ENCODE results near the gene KNCN. TPM values are rescaled to one million over a fixed set of nuclear protein-coding genes. Genes with fewer than 3 reads are reported as not detected.

Gene KNCN
- total and polyA plus RNA-seq, 3 donors from 2014 or later, result 0.43 to 4.0 (median 0.47) TPM

DNA sequence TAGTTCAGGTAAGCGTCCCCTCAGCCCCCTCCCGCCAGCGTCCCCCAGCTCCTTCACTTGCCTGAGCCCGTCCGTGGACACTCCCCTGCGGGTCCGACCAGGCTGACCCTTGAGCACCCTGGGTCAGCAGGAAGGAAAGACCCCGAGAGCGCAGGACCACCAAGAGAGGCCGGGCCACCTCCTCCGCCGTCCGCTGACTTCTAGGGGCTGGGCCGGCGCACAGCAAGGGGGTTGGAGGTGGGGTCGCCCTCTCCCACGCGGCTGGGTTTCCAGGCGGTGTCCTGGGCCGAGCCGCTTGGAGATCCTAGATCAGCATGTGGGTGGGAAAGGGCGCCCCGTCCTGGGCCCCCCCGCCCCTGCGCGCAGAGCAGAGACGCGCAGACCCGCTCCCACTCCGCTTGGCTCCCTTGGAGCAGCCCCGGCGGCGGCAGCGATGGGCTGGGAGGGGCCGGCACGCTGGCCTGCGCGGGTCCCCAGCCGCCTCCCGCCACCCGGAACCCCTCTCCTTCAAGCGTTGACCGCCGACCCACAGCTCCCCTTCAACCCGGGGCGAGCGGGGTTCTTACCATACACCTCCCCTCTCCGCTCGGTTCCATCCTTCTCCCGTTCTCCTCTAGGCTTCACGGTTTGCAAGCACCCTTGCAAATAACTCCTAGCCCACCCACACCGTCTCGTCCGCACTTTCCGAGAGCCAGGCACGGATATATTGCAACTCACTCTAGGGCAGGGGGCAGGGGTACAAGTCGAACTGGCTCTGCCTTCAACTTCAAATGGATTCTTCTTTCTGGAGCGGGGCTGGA, 7.5 kb downstream of the KNCN start:
- Histone ChIP-seq H3K27me3 (no peaks in the 10 kb centered on the region), H3K4me1 (no peaks in the 10 kb centered on the region), H3K36me3 (ENCODE audit: low read depth, missing control alignments) (no peaks in the 10 kb centered on the region), H3K9me3 (no peaks in the 10 kb centered on the region), H3K4me3 (peak overlapping the region in 1 of 2 donors; percentile 53), H3K27ac (no peak overlapping the region)
- 6 to 9% methylated on average over 25 to 55 of the region's 58 CpGs for WGBS, 2 donors
- intact Hi-C loops (cut with DNase I; ENCODE audit: low total_unique reads), result no loop called here
- no peak for DNase-seq
- TF ChIP-seq POLR2A (IDR thresholded peaks at IDR 0.05) (no peak), CTCF (IDR thresholded peaks at IDR 0.05) (no peak)

GRCh38 chr1:46543382-46543760, 8.1 kb downstream of the KNCN start:
- intact Hi-C loops (cut with DNase I; ENCODE audit: low total_unique reads), result no loop called here
- Histone ChIP-seq H3K36me3 (ENCODE audit: low read depth, missing control alignments) (no peaks in the 10 kb centered on the region), H3K4me1 (no peaks in the 10 kb centered on the region), H3K9me3 (no peaks in the 10 kb centered on the region), H3K4me3 (peak overlapping the region in 1 of 2 donors; percentile 53), H3K27ac (no peak overlapping the region), H3K27me3 (no peaks in the 10 kb centered on the region)
- DNase-seq, result no peak
- TF ChIP-seq CTCF (IDR thresholded peaks at IDR 0.05), result no peak
- no peak for TF ChIP-seq POLR2A (IDR thresholded peaks at IDR 0.05)
- 36 to 39% methylated on average over 7 of the region's 7 CpGs for WGBS, 2 donors

DNA sequence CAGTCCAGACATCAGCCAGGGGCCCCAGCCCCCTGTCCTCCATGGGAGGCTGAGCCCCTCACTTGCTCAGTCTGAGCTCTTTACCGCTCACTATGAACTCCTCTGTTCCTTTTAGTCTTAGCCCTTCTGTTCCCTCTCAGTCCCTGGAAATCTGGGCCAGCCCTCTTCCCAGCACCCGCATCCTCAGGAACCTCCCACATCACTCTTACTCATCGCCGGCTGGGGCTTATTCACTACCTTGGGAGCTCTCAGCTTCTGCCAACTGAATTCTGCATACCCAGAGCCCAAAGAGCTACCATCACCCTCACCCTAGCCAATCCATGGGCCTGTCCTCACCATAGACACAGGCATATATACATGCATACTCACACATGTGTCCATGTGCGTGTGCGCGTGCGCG, 11.5 kb downstream of the KNCN start:
- H3K4me1 ChIP-seq, result no peaks in the 10 kb centered on the region
- intact Hi-C loops (cut with DNase I; ENCODE audit: low total_unique reads), result no loop called here
- no peaks in the 10 kb centered on the region for H3K36me3 ChIP-seq (ENCODE audit: low read depth, missing control alignments)
- TF ChIP-seq POLR2A (IDR thresholded peaks at IDR 0.05) (no peak), CTCF (IDR thresholded peaks at IDR 0.05) (no peak)
- no peaks in the 10 kb centered on the region for H3K27me3 ChIP-seq
- H3K9me3 ChIP-seq, result no peaks in the 10 kb centered on the region
- no peak overlapping the region for H3K4me3 ChIP-seq
- DNase-seq, result no peak
- H3K27ac ChIP-seq, result no peak overlapping the region
- 78 to 85% methylated on average over 9 of the region's 9 CpGs for WGBS, 2 donors

- TF ChIP-seq POLR2A (IDR thresholded peaks at IDR 0.05) (no peak), CTCF (IDR thresholded peaks at IDR 0.05) (no peak)
- intact Hi-C loops (cut with DNase I; ENCODE audit: low total_unique reads), result no loop called here
- WGBS, 2 donors, result 85 to 86% methylated on average over 2 of the region's 2 CpGs
- Histone ChIP-seq H3K4me3 (no peak overlapping the region), H3K9me3 (no peaks in the 10 kb centered on the region), H3K27ac (no peak overlapping the region), H3K27me3 (no peaks in the 10 kb centered on the region), H3K4me1 (no peaks in the 10 kb centered on the region), H3K36me3 (ENCODE audit: low read depth, missing control alignments) (no peaks in the 10 kb centered on the region)
- DNase-seq, result no peak
Observed at GRCh38 chr1:46538147-46538546, 13.3 kb downstream of the KNCN start.

DNA sequence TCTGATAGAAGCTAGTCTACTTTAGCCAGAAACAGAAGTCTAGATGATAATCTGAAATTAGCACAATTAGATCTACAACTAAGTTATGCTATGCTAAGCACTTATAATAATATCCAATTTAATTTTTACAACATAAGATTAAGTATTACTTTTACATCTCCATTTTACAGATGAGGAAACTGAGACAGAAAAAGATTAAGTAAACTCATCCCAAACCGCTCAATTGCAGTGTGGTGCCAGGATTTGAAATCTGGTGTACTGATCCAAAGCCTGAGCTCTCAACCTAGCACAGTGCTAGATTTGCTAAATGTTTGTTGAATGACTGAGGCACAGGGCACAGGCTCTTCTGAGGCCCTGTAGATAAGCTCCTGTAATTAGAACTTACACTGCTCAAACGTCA, 13.8 kb downstream of the KNCN start:
- whole genome bisulfite sequencing, 2 donors, result 82 to 83% methylated on average over 2 of the region's 2 CpGs
- no peaks in the 10 kb centered on the region for H3K36me3 ChIP-seq (ENCODE audit: low read depth, missing control alignments)
- H3K4me3 ChIP-seq, result no peak overlapping the region
- H3K27me3 ChIP-seq, result no peaks in the 10 kb centered on the region
- no peak overlapping the region for H3K27ac ChIP-seq
- TF ChIP-seq CTCF (IDR thresholded peaks at IDR 0.05) (no peak), POLR2A (IDR thresholded peaks at IDR 0.05) (no peak)
- intact Hi-C loops (cut with DNase I; ENCODE audit: low total_unique reads), result no loop called here
- H3K4me1 ChIP-seq, result no peaks in the 10 kb centered on the region
- H3K9me3 ChIP-seq, result no peaks in the 10 kb centered on the region
- no peak for DNase-seq

Measured in testis (tissue), 3 donors.